IMR-90 (cell line): ENCODE measurements around the gene NEUROG1. TPM values are rescaled to one million over a fixed set of nuclear protein-coding genes. Genes with fewer than 3 reads are reported as not detected.

Experiments used
- ATAC-seq: fragments of 200-7000 bp; cut with Tn5 transposase; 2 replicates; pipeline ENCODE4 v1.9.1; 2020; ENCODE audit warnings: low read depth, mild to moderate bottlenecking, moderate library complexity
- BruUV-seq: library from RNA; stranded (reverse); fragments of 400-500 nt; replicated peaks from 2 replicates; lab custom pipeline; 2021; lab: Mats Ljungman, UMichigan
- CTCF ChIA-PET: fragments of 300-600 bp; formaldehyde crosslinking; extraction: SDS; loops from one replicate; lab custom pipeline; 2021; ENCODE audit warnings: antibody characterized with exemption; lab: Yijun Ruan, JAX
- POLR2A ChIA-PET: fragments of 300-600 bp; sonication (Branson Sonifier 250); formaldehyde crosslinking; loops from one replicate; lab custom pipeline; 2022; ENCODE audit warnings: antibody characterized with exemption; ENCODE audit not compliant: unreplicated experiment; lab: Charles Lee
- DNase-seq: peaks from one replicate; pipeline ENCODE4 v3.0.0; 2013
- H2AFZ ChIP-seq: replicated peaks from 2 replicates; pipeline ENCODE3; 2013; ENCODE audit warnings: low read length, mild to moderate bottlenecking; ENCODE audit not compliant: poor library complexity
- H2AK5ac ChIP-seq: 2 replicates; pipeline ENCODE4 v1.6.1; 2013; ENCODE audit warnings: low read depth, low read length, inconsistent platforms
- H2AK9ac ChIP-seq: replicated peaks from 2 replicates; pipeline ENCODE3; 2013; ENCODE audit warnings: mild to moderate bottlenecking, low read depth, low read length, moderate library complexity; ENCODE audit not compliant: poor library complexity
- H2BK120ac ChIP-seq: 2 replicates; pipeline ENCODE4 v1.6.1; 2013; ENCODE audit warnings: low read depth, low read length, inconsistent platforms
- H2BK15ac ChIP-seq: 3 replicates; pipeline ENCODE4 v1.6.1; 2013; ENCODE audit warnings: low read depth, low read length, inconsistent platforms
- H2BK20ac ChIP-seq: 2 replicates; pipeline ENCODE4 v1.6.1; 2013; ENCODE audit warnings: low read depth, mild to moderate bottlenecking, inconsistent platforms, low read length, moderate library complexity
- H2BK5ac ChIP-seq: 2 replicates; pipeline ENCODE4 v1.6.1; 2013; ENCODE audit warnings: mild to moderate bottlenecking, low read depth, low read length, inconsistent platforms; ENCODE audit not compliant: poor library complexity, severe bottlenecking
- H3K14ac ChIP-seq: replicated peaks from 2 replicates; pipeline ENCODE4 v1.6.1; 2013; ENCODE audit warnings: low read depth, low read length, inconsistent platforms
- H3K18ac ChIP-seq: 2 replicates; pipeline ENCODE4 v1.6.1; 2013; ENCODE audit warnings: low read depth, low read length, control low read depth
- H3K23ac ChIP-seq: 2 replicates; pipeline ENCODE4 v1.6.1; 2013; ENCODE audit warnings: low read depth, low read length, inconsistent platforms
- H3K27ac ChIP-seq: 2 replicates; pipeline ENCODE4 v1.5.1; 2013; ENCODE audit warnings: mild to moderate bottlenecking, control low read depth, low read length; ENCODE audit not compliant: insufficient read depth
- H3K27me3 ChIP-seq: 2 replicates; pipeline ENCODE4 v1.6.1; 2013; ENCODE audit warnings: low read length; ENCODE audit not compliant: control insufficient read depth, insufficient read depth
- H3K36me3 ChIP-seq: 2 replicates; pipeline ENCODE4 v1.6.1; 2013; ENCODE audit warnings: low read length, mixed read lengths; ENCODE audit not compliant: control insufficient read depth, insufficient read depth
- H3K4ac ChIP-seq: 2 replicates; pipeline ENCODE4 v1.6.1; 2013; ENCODE audit warnings: low read depth, low read length, inconsistent platforms
- H3K4me1 ChIP-seq: 2 replicates; pipeline ENCODE4 v1.6.1; 2013; ENCODE audit warnings: low read length, mixed read lengths; ENCODE audit not compliant: control insufficient read depth, insufficient read depth
- H3K4me2 ChIP-seq: 2 replicates; pipeline ENCODE4 v1.6.1; 2013; ENCODE audit warnings: low read depth, mild to moderate bottlenecking, control low read depth, low read length, moderate library complexity
- H3K4me3 ChIP-seq: 2 replicates; pipeline ENCODE4 v1.5.1; 2013; ENCODE audit warnings: low read depth, mild to moderate bottlenecking, control low read depth, low read length, moderate library complexity; ENCODE audit not compliant: insufficient read depth
- H3K56ac ChIP-seq: 2 replicates; pipeline ENCODE4 v1.6.1; 2013; ENCODE audit warnings: low read length, inconsistent platforms; ENCODE audit not compliant: insufficient read depth; ENCODE audit errors: extremely low read depth
- H3K79me1 ChIP-seq, 2 experiments: 2 replicates each; pipeline ENCODE4 v1.6.1; 2013; ENCODE audit warnings: low read length in 2 of 2, inconsistent platforms in 1 of 2, low read depth in 1 of 2
- H3K9ac ChIP-seq: 2 replicates; pipeline ENCODE4 v1.6.1; 2013; ENCODE audit warnings: low read depth, low read length, control low read depth
- H3K9me1 ChIP-seq: 2 replicates; pipeline ENCODE4 v1.6.1; 2013; ENCODE audit warnings: low read length, inconsistent platforms; ENCODE audit not compliant: insufficient read depth
- H3K9me3 ChIP-seq: 2 replicates; pipeline ENCODE4 v1.6.1; 2013; ENCODE audit warnings: low read length; ENCODE audit not compliant: control insufficient read depth, insufficient read depth
- H4K20me1 ChIP-seq: 2 replicates; pipeline ENCODE4 v1.6.1; 2013; ENCODE audit warnings: low read length, inconsistent platforms; ENCODE audit not compliant: insufficient read depth
- H4K5ac ChIP-seq: 2 replicates; pipeline ENCODE4 v1.6.1; 2013; ENCODE audit warnings: mild to moderate bottlenecking, low read depth, low read length, control low read depth
- H4K8ac ChIP-seq, 2 experiments: 2 replicates each; pipeline ENCODE4 v1.6.1; 2013; ENCODE audit warnings: low read depth in 2 of 2, low read length in 2 of 2, control low read depth in 1 of 2, inconsistent platforms in 1 of 2
- H4K91ac ChIP-seq: 2 replicates; pipeline ENCODE4 v1.6.1; 2013; ENCODE audit warnings: low read depth, low read length, inconsistent platforms; ENCODE audit not compliant: insufficient read depth
- BHLHE40 ChIP-seq: fragments of 150-350 bp; IDR thresholded peaks from 2 replicates; pipeline ENCODE4 v1.6.1; 2016; ENCODE audit warnings: mild to moderate bottlenecking, low read depth, low read length
- CEBPB ChIP-seq: IDR thresholded peaks from 2 replicates; pipeline ENCODE4 v1.6.1; 2012; ENCODE audit warnings: low read depth, low read length, improper control_type of control experiment
- CHD1 ChIP-seq: IDR thresholded peaks from 2 replicates; pipeline ENCODE4 v1.6.1; 2012; ENCODE audit warnings: low read depth, low read length, improper control_type of control experiment
- CTCF ChIP-seq: conservative IDR thresholded peaks from 2 replicates; pipeline ENCODE4 v1.5.1; 2012; ENCODE audit warnings: mild to moderate bottlenecking, low read depth, low read length, improper control_type of control experiment
- ELK1 ChIP-seq: fragments of 150-350 bp; IDR thresholded peaks from 2 replicates; pipeline ENCODE4 v1.6.1; 2016; ENCODE audit warnings: low read depth, mild to moderate bottlenecking, low read length, moderate library complexity, borderline replicate concordance
- FOS ChIP-seq: fragments of 150-350 bp; IDR thresholded peaks from 2 replicates; pipeline ENCODE4 v1.6.1; 2016; ENCODE audit warnings: low read depth, low read length
- MXI1 ChIP-seq: IDR thresholded peaks from 2 replicates; pipeline ENCODE4 v1.6.1; 2012; ENCODE audit warnings: low read depth, mild to moderate bottlenecking, low read length, moderate library complexity, borderline replicate concordance
- NFE2L2 ChIP-seq: fragments of 150-350 bp; IDR thresholded peaks from 2 replicates; pipeline ENCODE4 v1.6.1; 2016; ENCODE audit warnings: low read depth, mild to moderate bottlenecking, low read length
- RAD21 ChIP-seq: IDR thresholded peaks from 2 replicates; pipeline ENCODE4 v1.6.1; 2012; ENCODE audit warnings: low read length, improper control_type of control experiment
- RCOR1 ChIP-seq: IDR thresholded peaks from 2 replicates; pipeline ENCODE4 v1.6.1; 2012; ENCODE audit warnings: mild to moderate bottlenecking, low read length, improper control_type of control experiment; ENCODE audit not compliant: insufficient replicate concordance
- SMC3 ChIP-seq: fragments of 150-350 bp; IDR thresholded peaks from 2 replicates; pipeline ENCODE4 v1.6.1; 2016; ENCODE audit warnings: low read depth, mild to moderate bottlenecking, antibody characterized with exemption, low read length, moderate library complexity
- USF2 ChIP-seq: fragments of 150-350 bp; IDR thresholded peaks from 2 replicates; pipeline ENCODE4 v1.6.1; 2017; ENCODE audit warnings: mild to moderate bottlenecking, antibody characterized with exemption, low read length, low read depth
- WGBS, 2 experiments: methylation state at CpG; one replicate each; pipeline versions ENCODE4 v1.1.5 to v1.1.7; 2013; ENCODE audit warnings: missing lambda C conversion rate in 2 of 2; ENCODE audit not compliant: insufficient read length in 1 of 2; ENCODE audit errors: extremely low coverage in 2 of 2; 5-methylcytosine and 5-hydroxymethylcytosine counted together
- dilution Hi-C: fragments of 300-500 bp; cut with HindIII; formaldehyde crosslinking; loops from one replicate; pipeline ENCODE4 v1.14.3; 2018; ENCODE audit warnings: low sequenced_read_pairs; ENCODE audit not compliant: unreplicated experiment
- in situ Hi-C: fragments of 300-500 bp; cut with MboI; formaldehyde crosslinking; loops from 3 replicates; pipeline ENCODE4 v1.14.3; 2019; ENCODE audit warnings: low sequenced_read_pairs, inconsistent platforms, mixed read lengths
- intact Hi-C: fragments of 100-400 bp; cut with micrococcal nuclease; formaldehyde crosslinking; loops from 2 replicates; pipeline ENCODE4 v1.10.0; 2022
- polyA plus RNA-seq, 3 experiments: library from polyadenylated mRNA; depleted of rRNA; stranded (reverse); fragments of >200 nt; gene quantifications; 2 replicates each; pipeline ENCODE4 v1.2.3, GENCODE V29; 2012; ENCODE audit warnings: low replicate concordance in 1 of 3
- total RNA-seq: library from RNA; depleted of rRNA; stranded (reverse); fragments of >200 nt; gene quantifications from 2 replicates; pipeline ENCODE4 v1.2.3, GENCODE V29; 2012

Gene NEUROG1
- total and polyA plus RNA-seq, 2 of the 4 experiments (the other 2 are of a cell fraction): not detected

GRCh38 chr5:135537745-135538144 lies 2.0 kb upstream of the NEUROG1 start:
- ChIA-PET POLR2A (no interaction called here), CTCF (no interaction called here)
- dilution Hi-C loops: no loop called here
- H3K4me2 ChIP-seq: no peak overlapping the region
- H3K4me1 ChIP-seq: no peaks in the 10 kb centered on the region
- BruUV-seq: no TSS peak
- no peaks in the 10 kb centered on the region for H3K9me1 ChIP-seq
- no peak overlapping the region for H3K14ac ChIP-seq
- no peak overlapping the region for H3K9ac ChIP-seq
- intact Hi-C loops: no loop called here
- no peak overlapping the region for H2BK15ac ChIP-seq
- H2AK5ac ChIP-seq: no peak overlapping the region
- in situ Hi-C loops: no loop called here
- no peak overlapping the region for H3K27ac ChIP-seq
- peaks cover 5% of the 10 kb centered on the region for H3K9me3 ChIP-seq
- no peak overlapping the region for H3K56ac ChIP-seq
- no peak overlapping the region for H4K5ac ChIP-seq
- H2AFZ ChIP-seq: no peak overlapping the region
- ATAC-seq: no peak
- no peak overlapping the region for H2BK120ac ChIP-seq
- H2BK20ac ChIP-seq: no peak overlapping the region
- H3K18ac ChIP-seq: no peak overlapping the region
- H4K20me1 ChIP-seq: no peaks in the 10 kb centered on the region
- H2AK9ac ChIP-seq: no peak overlapping the region
- no peak overlapping the region for H3K23ac ChIP-seq
- TF ChIP-seq MXI1: no peak
- no peak for TF ChIP-seq NFE2L2
- TF ChIP-seq CEBPB: no peak
- TF ChIP-seq BHLHE40: no peak
- no peak for TF ChIP-seq CTCF
- no peak for TF ChIP-seq FOS
- TF ChIP-seq ELK1: no peak
- TF ChIP-seq CHD1: no peak
- no peak for TF ChIP-seq RCOR1
- no peak for TF ChIP-seq SMC3
- no peak for TF ChIP-seq RAD21
- no peak for TF ChIP-seq USF2
- H2BK5ac ChIP-seq: no peak overlapping the region
- no peak for DNase-seq
- H3K27me3 ChIP-seq: peaks cover 92% of the 10 kb centered on the region
- H4K8ac ChIP-seq: no peak overlapping the region
- H3K4me3 ChIP-seq: no peak overlapping the region
- 20% methylated on average over 1 of the region's 2 CpGs; no CpG with 5 or more reads in 1 of the 2 experiments for WGBS, 2 experiments
- H3K4ac ChIP-seq: no peak overlapping the region
- no peaks in the 10 kb centered on the region for H3K36me3 ChIP-seq
- H4K91ac ChIP-seq: no peak overlapping the region
- no peaks in the 10 kb centered on the region for H3K79me1 ChIP-seq
